Liver (tissue), 9 donors: ENCODE results near the gene RASEF. TPM values are rescaled to one million over a fixed set of nuclear protein-coding genes. Genes with fewer than 3 reads are reported as not detected.

ENCODE experiments used
- DNase-seq: peaks from one replicate; pipeline ENCODE4 v3.0.0-alpha.2; 2017; ENCODE audit warnings: low spot score
- H3K27ac ChIP-seq, 2 donors: one replicate each; pipeline ENCODE4 v1.7.0; 2013; ENCODE audit warnings: inconsistent platforms in 2 of 2, low read length in 2 of 2, control low read depth in 1 of 2, low read depth in 1 of 2, mild to moderate bottlenecking in 1 of 2
- H3K27me3 ChIP-seq, 4 donors: one replicate each; pipeline versions ENCODE4 v1.6.1 to v1.7.0; 2013; ENCODE audit warnings: low read length in 3 of 4, inconsistent platforms in 1 of 4, mild to moderate bottlenecking in 1 of 4, moderate library complexity in 1 of 4; ENCODE audit not compliant: control insufficient read depth in 4 of 4, insufficient read depth in 4 of 4
- H3K36me3 ChIP-seq, 4 donors: one replicate each; pipeline versions ENCODE4 v1.6.1 to v1.7.0; 2013; ENCODE audit warnings: low read length in 3 of 4, mild to moderate bottlenecking in 3 of 4, low read depth in 1 of 4, moderate library complexity in 1 of 4; ENCODE audit not compliant: control insufficient read depth in 4 of 4, insufficient read depth in 3 of 4
- H3K4me1 ChIP-seq, 4 donors: one replicate each; pipeline versions ENCODE4 v1.6.1 to v1.7.0; 2013; ENCODE audit warnings: low read length in 3 of 4, mild to moderate bottlenecking in 3 of 4, moderate library complexity in 1 of 4; ENCODE audit not compliant: control insufficient read depth in 4 of 4, insufficient read depth in 4 of 4
- H3K4me3 ChIP-seq, 3 donors: one replicate each; pipeline versions ENCODE4 v1.6.1 to v1.7.0; 2013; ENCODE audit warnings: low read length in 3 of 3, control low read depth in 1 of 3, low read depth in 1 of 3, mild to moderate bottlenecking in 1 of 3
- H3K9ac ChIP-seq, 2 donors: one replicate each; pipeline ENCODE4 v1.7.0; 2013; ENCODE audit warnings: low read length in 2 of 2, mild to moderate bottlenecking in 2 of 2, moderate library complexity in 2 of 2, control low read depth in 1 of 2, low read depth in 1 of 2
- H3K9me3 ChIP-seq, 4 donors: one replicate each; pipeline versions ENCODE4 v1.6.1 to v1.7.0; 2013; ENCODE audit warnings: low read length in 3 of 4; ENCODE audit not compliant: control insufficient read depth in 4 of 4
- EGR1 ChIP-seq, 2 donors: IDR thresholded peaks; 2 replicates each; pipeline ENCODE4 v1.6.1; 2016 to 2018; ENCODE audit warnings: antibody characterized with exemption in 2 of 2, low read depth in 2 of 2
- FOXA1 ChIP-seq: IDR thresholded peaks from 2 replicates; pipeline ENCODE4 v1.6.1; 2016; ENCODE audit warnings: antibody characterized with exemption
- FOXA2 ChIP-seq: IDR thresholded peaks from 2 replicates; pipeline ENCODE4 v1.6.1; 2016; ENCODE audit warnings: antibody characterized with exemption
- HNF4A ChIP-seq, 2 donors: conservative IDR thresholded peaks; 2 replicates each; pipeline ENCODE4 v1.6.1; 2016; ENCODE audit warnings: antibody characterized with exemption in 2 of 2, mild to moderate bottlenecking in 2 of 2
- HNF4G ChIP-seq: IDR thresholded peaks from 2 replicates; pipeline ENCODE4 v1.6.1; 2016; ENCODE audit warnings: antibody characterized with exemption
- JUND ChIP-seq, 2 donors: IDR thresholded peaks; 2 replicates each; pipeline ENCODE4 v1.6.1; 2016; ENCODE audit warnings: antibody characterized with exemption in 2 of 2
- RXRA ChIP-seq, 2 donors: IDR thresholded peaks; 2 replicates each; pipeline ENCODE4 v1.6.1; 2017 to 2018; ENCODE audit warnings: antibody characterized with exemption in 2 of 2, mild to moderate bottlenecking in 1 of 2
- SP1 ChIP-seq: IDR thresholded peaks from 2 replicates; pipeline ENCODE4 v1.6.1; 2018; ENCODE audit warnings: antibody characterized with exemption, mild to moderate bottlenecking
- YY1 ChIP-seq: IDR thresholded peaks from 2 replicates; pipeline ENCODE4 v1.6.1; 2016; ENCODE audit warnings: antibody characterized with exemption, mild to moderate bottlenecking
- WGBS: extraction: QIAGEN DNeasy Blood & Tissue Kit; methylation state at CpG from one replicate; pipeline ENCODE4 v1.1.7; 2013; 5-methylcytosine and 5-hydroxymethylcytosine counted together
- polyA plus RNA-seq, 2 donors: library from polyadenylated mRNA; stranded (reverse) in 1 of 2; unstranded in 1 of 2; fragments of 200-250 nt in 1 of 2; fragments of >200 nt in 1 of 2; fragmentation: Nextera tagmentation in 1 of 2; extraction: Ambion mirVana in 1 of 2; gene quantifications; one replicate each; pipeline versions ENCODE4 v1.2.1 to v1.2.3, GENCODE V29; 2013 to 2015
- total RNA-seq, 2 donors: library from RNA; depleted of rRNA; stranded (reverse); fragments of >200 nt; gene quantifications; one replicate each; pipeline ENCODE4 v1.2.3, GENCODE V29; 2014
- TF ChIP-seq, protein P1 (sequence below): IDR thresholded peaks from 2 replicates; pipeline ENCODE4 v1.6.1; 2016; ENCODE audit warnings: antibody characterized with exemption
- TF ChIP-seq, protein P2 (sequence below): IDR thresholded peaks from 2 replicates; pipeline ENCODE4 v1.6.1; 2016; ENCODE audit warnings: antibody characterized with exemption
- TF ChIP-seq, protein P3 (sequence below): IDR thresholded peaks from 2 replicates; pipeline ENCODE4 v1.6.1; 2016; ENCODE audit warnings: antibody characterized with exemption
- donor health status: healthy.
- donor health status: healthy.
- donor health status: healthy.
- donor health status: healthy.
- donor health status: healthy.

RASEF gene
- total and polyA plus RNA-seq, 4 donors, result 0.14 to 1.5 (median 0.39) TPM

DNA sequence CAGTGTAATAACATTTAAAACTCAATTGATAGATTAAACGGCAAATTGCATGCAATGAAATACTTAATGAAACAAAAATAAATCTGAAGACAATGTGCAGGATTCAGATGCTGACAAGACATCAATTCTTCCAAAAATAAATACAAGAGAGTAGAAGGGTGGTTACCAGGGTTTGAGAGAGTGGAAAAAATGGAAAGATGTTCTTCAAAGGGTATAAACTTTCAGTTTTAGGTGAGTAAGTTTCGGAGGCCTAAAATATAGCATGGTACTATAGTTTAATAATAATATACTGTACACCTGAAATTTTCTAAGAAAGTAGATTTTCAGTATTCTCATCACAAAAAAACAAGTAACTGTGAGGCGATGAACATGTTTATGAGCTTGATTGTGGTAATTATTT is 48.2 kb upstream of the RASEF start:
- Histone ChIP-seq H3K27me3 (no peaks in the 10 kb centered on the region), H3K27ac (no peak overlapping the region), H3K36me3 (no peaks in the 10 kb centered on the region), H3K4me1 (peaks cover 0 to 8% (median 2%) of the 10 kb centered on the region in 4 donors), H3K9me3 (peaks cover 0 to 3% (median 0%) of the 10 kb centered on the region in 4 donors), H3K9ac (no peak overlapping the region), H3K4me3 (no peak overlapping the region)
- no peak for DNase-seq
- 95% methylated on average over 3 of the region's 3 CpGs for WGBS
- TF ChIP-seq, protein P1, sequence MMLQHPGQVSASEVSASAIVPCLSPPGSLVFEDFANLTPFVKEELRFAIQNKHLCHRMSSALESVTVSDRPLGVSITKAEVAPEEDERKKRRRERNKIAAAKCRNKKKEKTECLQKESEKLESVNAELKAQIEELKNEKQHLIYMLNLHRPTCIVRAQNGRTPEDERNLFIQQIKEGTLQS, result no peak
- TF ChIP-seq HNF4A (conservative IDR thresholded peaks at IDR 0.05) (no peak), SP1 (no peak), YY1 (no peak)

DNA sequence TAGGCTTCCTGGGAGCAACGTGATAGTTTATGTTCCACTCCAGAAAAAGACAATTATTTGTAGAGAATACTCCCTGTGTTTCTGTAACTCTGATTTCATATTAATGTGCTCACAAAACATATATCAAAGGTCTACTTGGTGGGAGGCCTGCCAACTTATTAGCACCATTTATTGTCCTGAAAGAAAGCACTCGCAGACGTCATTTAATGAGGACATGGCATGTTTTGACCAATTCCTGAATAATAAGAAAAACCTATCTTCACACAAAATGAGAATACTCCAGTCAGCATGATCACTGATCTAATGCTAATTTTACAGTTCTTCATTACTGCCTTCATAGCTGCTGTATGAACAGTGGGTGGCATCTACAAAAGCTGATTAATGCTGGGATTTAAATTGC is 46.4 kb upstream of the RASEF start:
- no peaks in the 10 kb centered on the region for H3K27me3 ChIP-seq

DNA sequence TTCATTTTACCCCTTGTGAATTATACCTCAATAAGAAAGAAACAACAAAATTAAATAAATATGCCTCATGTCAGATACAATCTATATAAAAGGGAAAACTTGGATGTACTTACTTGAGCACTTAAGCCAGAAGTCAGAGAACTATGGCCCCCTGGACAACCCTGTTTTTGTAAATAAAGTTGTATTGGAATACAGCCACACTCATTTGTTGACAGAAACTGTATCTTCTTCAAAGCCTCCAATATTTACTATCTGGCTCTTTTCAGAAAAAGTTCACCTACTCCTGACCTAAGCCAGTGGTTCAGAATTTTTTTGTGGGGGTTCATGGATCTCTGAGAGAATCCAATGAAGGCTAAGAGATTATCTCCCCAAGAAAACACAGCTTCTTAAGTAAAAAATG is 45.3 kb upstream of the RASEF start:
- DNase-seq, result no peak
- no peaks in the 10 kb centered on the region for H3K27me3 ChIP-seq
- no peaks in the 10 kb centered on the region for H3K9me3 ChIP-seq
- H3K27ac ChIP-seq, result no peak overlapping the region
- no peak overlapping the region for H3K4me3 ChIP-seq
- peaks cover 0 to 8% (median 2%) of the 10 kb centered on the region in 4 donors for H3K4me1 ChIP-seq
- H3K36me3 ChIP-seq, result no peaks in the 10 kb centered on the region
- TF ChIP-seq FOXA2 (peak; percentile 32), HNF4G (no peak), FOXA1 (no peak), YY1 (no peak), RXRA (IDR thresholded peaks at IDR 0.05) (peak in 1 of 2 donors; percentile 31), HNF4A (conservative IDR thresholded peaks at IDR 0.05) (peak in 1 of 2 donors; percentile 32)
- TF ChIP-seq, protein P2, sequence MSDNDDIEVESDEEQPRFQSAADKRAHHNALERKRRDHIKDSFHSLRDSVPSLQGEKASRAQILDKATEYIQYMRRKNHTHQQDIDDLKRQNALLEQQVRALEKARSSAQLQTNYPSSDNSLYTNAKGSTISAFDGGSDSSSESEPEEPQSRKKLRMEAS, result no peak
- TF ChIP-seq, protein P1, result no peak
- no peak overlapping the region for H3K9ac ChIP-seq

More for the DNA sequence above, 46.4 kb upstream of the RASEF start:
- no peak overlapping the region for H3K9ac ChIP-seq
- no peaks in the 10 kb centered on the region for H3K36me3 ChIP-seq
- 83% methylated on average over 3 of the region's 3 CpGs for WGBS
- peaks cover 0 to 3% (median 0%) of the 10 kb centered on the region in 4 donors for H3K9me3 ChIP-seq
- DNase-seq, result no peak
- peaks cover 0 to 8% (median 2%) of the 10 kb centered on the region in 4 donors for H3K4me1 ChIP-seq
- no peak overlapping the region for H3K4me3 ChIP-seq
- no peak for TF ChIP-seq RXRA (IDR thresholded peaks at IDR 0.05)
- TF ChIP-seq HNF4G, result no peak
- no peak for TF ChIP-seq FOXA2
- TF ChIP-seq JUND (IDR thresholded peaks at IDR 0.05), result no peak
- no peak overlapping the region for H3K27ac ChIP-seq

DNA sequence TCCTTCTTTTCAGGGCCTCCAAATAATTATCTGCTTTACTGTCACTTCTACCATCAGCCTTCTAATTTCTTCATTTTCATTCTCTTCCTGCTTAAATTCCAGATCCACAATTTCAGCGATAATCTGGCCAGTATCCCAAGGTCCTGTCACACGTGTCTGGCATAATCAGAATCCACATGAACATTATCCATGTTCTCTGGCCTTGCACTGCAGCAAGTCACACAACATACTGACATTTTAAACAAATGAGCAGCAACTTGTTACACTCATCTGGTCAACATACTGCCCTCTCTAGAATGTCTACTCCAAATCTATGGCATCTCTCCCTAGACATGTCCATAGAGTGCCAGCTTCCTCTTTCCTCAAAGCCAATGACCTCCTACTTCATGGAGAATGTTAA is 43.8 kb upstream of the RASEF start:
- no peaks in the 10 kb centered on the region for H3K9me3 ChIP-seq
- H3K27me3 ChIP-seq, result no peaks in the 10 kb centered on the region
- peaks cover 0 to 8% (median 2%) of the 10 kb centered on the region in 4 donors for H3K4me1 ChIP-seq
- H3K4me3 ChIP-seq, result no peak overlapping the region
- no peak overlapping the region for H3K27ac ChIP-seq
- DNase-seq, result no peak
- no peaks in the 10 kb centered on the region for H3K36me3 ChIP-seq
- whole genome bisulfite sequencing, result 74% methylated on average over 2 of the region's 2 CpGs
- TF ChIP-seq SP1 (no peak), FOXA2 (no peak), EGR1 (IDR thresholded peaks at IDR 0.05; ENCODE audit: low read depth in 2 of 2) (no peak)
- TF ChIP-seq, protein P3, sequence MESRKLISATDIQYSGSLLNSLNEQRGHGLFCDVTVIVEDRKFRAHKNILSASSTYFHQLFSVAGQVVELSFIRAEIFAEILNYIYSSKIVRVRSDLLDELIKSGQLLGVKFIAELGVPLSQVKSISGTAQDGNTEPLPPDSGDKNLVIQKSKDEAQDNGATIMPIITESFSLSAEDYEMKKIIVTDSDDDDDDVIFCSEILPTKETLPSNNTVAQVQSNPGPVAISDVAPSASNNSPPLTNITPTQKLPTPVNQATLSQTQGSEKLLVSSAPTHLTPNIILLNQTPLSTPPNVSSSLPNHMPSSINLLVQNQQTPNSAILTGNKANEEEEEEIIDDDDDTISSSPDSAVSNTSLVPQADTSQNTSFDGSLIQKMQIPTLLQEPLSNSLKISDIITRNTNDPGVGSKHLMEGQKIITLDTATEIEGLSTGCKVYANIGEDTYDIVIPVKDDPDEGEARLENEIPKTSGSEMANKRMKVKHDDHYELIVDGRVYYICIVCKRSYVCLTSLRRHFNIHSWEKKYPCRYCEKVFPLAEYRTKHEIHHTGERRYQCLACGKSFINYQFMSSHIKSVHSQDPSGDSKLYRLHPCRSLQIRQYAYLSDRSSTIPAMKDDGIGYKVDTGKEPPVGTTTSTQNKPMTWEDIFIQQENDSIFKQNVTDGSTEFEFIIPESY, result no peak
- TF ChIP-seq, protein P2, result no peak
- H3K9ac ChIP-seq, result no peak overlapping the region
